HG02852 (cell line): ENCODE data around the gene FREM2.

Source experiments
- ATAC-seq: cut with Tn5 transposase; IDR thresholded peaks from one replicate; pipeline ENCODE4 v1.9.1; 2021; ENCODE audit warnings: mild to moderate bottlenecking, moderate library complexity; ENCODE audit not compliant: unreplicated experiment

Gene FREM2

DNA sequence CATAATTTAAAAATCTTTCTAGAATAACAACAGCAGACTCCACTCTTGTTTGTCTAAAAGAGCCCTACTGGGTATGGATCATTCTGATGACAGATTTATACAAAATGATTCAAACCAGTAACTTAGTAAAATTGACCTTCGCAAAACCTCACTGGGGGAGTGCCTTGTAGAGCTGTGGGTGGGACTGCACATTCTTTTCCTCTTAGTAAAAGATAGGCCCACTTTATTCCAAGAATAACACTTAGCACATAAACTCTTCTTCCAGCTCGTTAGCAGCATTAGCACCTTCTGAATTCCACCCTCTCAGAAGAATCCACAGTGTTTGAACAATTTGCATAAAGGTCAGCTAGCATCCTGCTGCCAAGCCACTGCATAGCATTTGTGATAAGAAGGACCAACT lies 196.9 kb downstream of the FREM2 start:
- no peak for ATAC-seq

GRCh38 chr13:38888309-38888708 lies 201.4 kb downstream of the FREM2 start:
- ATAC-seq, result no peak

GRCh38 chr13:38895075-38895474 lies 208.2 kb downstream of the FREM2 start:
- no peak for ATAC-seq

DNA sequence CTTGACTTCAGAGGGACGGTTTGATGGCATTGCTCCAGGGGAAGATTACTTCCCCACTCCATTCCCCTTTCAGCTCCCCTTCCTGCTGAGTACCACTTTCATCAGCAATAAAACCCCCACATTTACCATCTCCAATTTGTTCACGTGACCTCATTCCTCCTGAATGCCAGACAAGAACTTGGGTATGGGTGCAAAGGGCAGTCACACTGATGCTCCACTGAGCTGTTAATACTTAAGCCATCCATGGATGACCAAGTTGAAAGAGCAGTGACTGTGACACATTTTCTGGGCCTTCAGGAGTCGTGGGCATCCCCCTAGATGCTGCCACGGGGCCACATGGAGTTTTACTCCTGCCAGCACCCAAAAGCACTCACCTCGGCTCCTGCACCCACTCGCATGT lies 210.6 kb downstream of the FREM2 start:
- ATAC-seq, result no peak

- no peak for ATAC-seq
Observed at GRCh38 chr13:38898481-38898880, 211.6 kb downstream of the FREM2 start.

DNA sequence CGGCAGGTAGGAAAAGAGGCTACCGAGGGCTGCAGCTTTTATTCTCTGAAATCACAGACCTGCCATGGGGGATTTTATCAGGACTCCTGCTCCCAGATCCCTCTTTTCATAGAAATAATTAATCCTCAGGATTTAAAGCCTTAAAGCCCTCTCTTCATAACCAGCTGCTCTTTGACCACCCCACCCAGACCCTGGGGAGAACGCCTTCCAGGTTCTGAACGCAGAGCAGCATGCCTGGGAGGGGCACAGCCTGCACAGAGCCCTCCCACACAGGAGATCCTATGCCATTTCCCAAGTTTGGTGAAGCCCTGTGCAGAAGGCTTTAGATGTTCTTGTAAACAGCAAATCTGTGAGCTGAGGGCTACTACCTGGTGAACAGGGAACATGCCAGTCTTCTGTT lies 212.7 kb downstream of the FREM2 start:
- ATAC-seq, result no peak

GRCh38 chr13:38900188-38900587 lies 213.3 kb downstream of the FREM2 start:
- no peak for ATAC-seq

DNA sequence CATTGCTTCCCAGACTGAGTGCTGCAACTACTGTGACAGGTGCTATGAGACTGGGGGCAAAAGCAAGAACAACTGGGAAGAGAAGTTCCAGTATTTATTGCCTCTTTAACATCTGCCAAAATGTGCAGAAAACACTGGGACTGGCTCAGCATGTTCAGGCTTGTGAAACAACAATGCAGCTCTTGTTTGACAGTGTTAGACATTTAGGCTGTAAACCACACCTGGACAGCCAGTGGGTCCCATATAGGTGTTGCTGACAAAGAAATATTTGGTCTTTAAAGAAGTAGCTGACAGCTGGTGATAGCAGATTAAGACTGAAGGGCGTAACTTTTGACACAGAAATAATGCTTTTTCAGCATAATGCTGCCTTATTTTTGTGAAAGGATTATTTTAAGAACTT lies 215.7 kb downstream of the FREM2 start:
- no peak for ATAC-seq

GRCh38 chr13:38905081-38905480 lies 218.2 kb downstream of the FREM2 start:
- no peak for ATAC-seq

- ATAC-seq, result no peak
Observed at GRCh38 chr13:38905861-38906260, 219.0 kb downstream of the FREM2 start.

- no peak for ATAC-seq
Observed at GRCh38 chr13:38908574-38908973, 221.7 kb downstream of the FREM2 start.

DNA sequence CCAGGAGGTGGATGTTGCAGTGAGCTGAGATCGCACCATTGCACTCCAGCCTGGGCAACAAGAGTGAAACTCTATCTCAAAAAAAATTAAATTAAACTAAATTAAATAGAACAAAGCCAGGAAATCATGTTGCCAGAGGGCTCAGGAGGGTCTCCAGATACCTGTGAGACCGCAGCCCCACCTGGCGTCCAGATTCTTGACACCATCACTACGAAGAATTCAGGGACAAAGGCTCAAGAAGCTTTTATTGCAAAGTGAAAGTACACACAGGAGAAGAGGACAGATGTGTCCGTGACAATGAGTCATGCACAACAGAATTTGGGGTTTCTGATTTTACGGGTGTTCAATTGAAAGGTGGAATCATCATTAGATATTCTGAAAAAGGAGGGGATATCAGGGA lies 227.2 kb downstream of the FREM2 start:
- ATAC-seq, result no peak

GRCh38 chr13:38921081-38921480 lies 234.2 kb downstream of the FREM2 start:
- ATAC-seq, result no peak

GRCh38 chr13:38922170-38922569 lies 235.3 kb downstream of the FREM2 start:
- no peak for ATAC-seq

GRCh38 chr13:38933786-38934185 lies 246.9 kb downstream of the FREM2 start:
- ATAC-seq, result no peak
